ENCODE data around the gene TM6SF1. TPM values are rescaled to one million over a fixed set of nuclear protein-coding genes. Genes with fewer than 3 reads are reported as not detected.

TM6SF1 gene
- total RNA-seq, 1 experiment from 2014 or later = 1.1 TPM

GRCh38 chr15:83174891-83175290, 67.4 kb downstream of the TM6SF1 start:
- no peak for DNase-seq (ENCODE audit: low read depth)

GRCh38 chr15:83178390-83178789, 70.9 kb downstream of the TM6SF1 start:
- no peak for DNase-seq (ENCODE audit: low read depth)

- no peak for DNase-seq (ENCODE audit: low read depth)
These were observed 71.5 kb downstream of the TM6SF1 start for GRCh38 chr15:83178869-83179325.

GRCh38 chr15:83185561-83185960, 78.1 kb downstream of the TM6SF1 start:
- no peak for DNase-seq (ENCODE audit: low read depth)

Other genes starting within 250 kb of the TM6SF1 start
- 7.9 and 11.1 TPM in 2 replicates for gene HOMER2, start 154.9 kb upstream of the TM6SF1 start, total RNA-seq (2014; rRNA removed; shearing (Covaris generic))
- 63.6 and 77.4 TPM in 2 replicates for gene RAMAC, start 121.4 kb upstream of the TM6SF1 start, total RNA-seq (2014; rRNA removed; shearing (Covaris generic))
- 14.6 and 22.2 TPM in 2 replicates for gene C15orf40, start 96.0 kb upstream of the TM6SF1 start, total RNA-seq (2014; rRNA removed; shearing (Covaris generic))
- 91.9 and 102 TPM in 2 replicates for gene BTBD1, start 40.4 kb upstream of the TM6SF1 start, total RNA-seq (2014; rRNA removed; shearing (Covaris generic))
- 134 and 146 TPM in 2 replicates for gene HDGFL3, start 100.2 kb downstream of the TM6SF1 start, total RNA-seq (2014; rRNA removed; shearing (Covaris generic))
- gene BNC1, start 177.0 kb downstream of the TM6SF1 start, total RNA-seq (2014; rRNA removed; shearing (Covaris generic)) = 8.5 and 9.1 TPM in 2 replicates

All from Daoy (cell line).